Measurements from ENCODE around the gene ORMDL3. TPM values are rescaled to one million over a fixed set of nuclear protein-coding genes. Genes with fewer than 3 reads are reported as not detected.

ORMDL3 gene
- total RNA-seq, 1 experiment from 2014 or later = 53.2 TPM

- TF ChIP-seq GABPB1 (CRISPR knock-in tag; IDR thresholded peaks at IDR 0.05) = no peak
These were observed 11.7 kb upstream of the ORMDL3 start (continued) for GRCh38 chr17:39939106-39939505.

- POLR2A ChIA-PET = no interaction called here
- TF ChIP-seq KAT7 (CRISPR knock-in tag; IDR thresholded peaks at IDR 0.05; ENCODE audit: borderline replicate concordance) (no peak), CREB1 (CRISPR knock-in tag; IDR thresholded peaks at IDR 0.05) (no peak), CTCF (IDR thresholded peaks at IDR 0.05) (no peak), SOX15 (CRISPR knock-in tag; IDR thresholded peaks at IDR 0.05) (no peak), ZNF232 (CRISPR knock-in tag; IDR thresholded peaks at IDR 0.05) (no peak), ELF4 (CRISPR knock-in tag; IDR thresholded peaks at IDR 0.05; ENCODE audit: low read depth) (no peak), HMGA2 (CRISPR knock-in tag; IDR thresholded peaks at IDR 0.05) (no peak), NR2C2 (CRISPR knock-in tag; IDR thresholded peaks at IDR 0.05) (no peak), PRDM15 (CRISPR knock-in tag; IDR thresholded peaks at IDR 0.05) (no peak), ZSCAN18 (CRISPR knock-in tag; IDR thresholded peaks at IDR 0.05) (no peak), PRRX2 (CRISPR knock-in tag; IDR thresholded peaks at IDR 0.05) (no peak), GRHL2 (CRISPR knock-in tag; IDR thresholded peaks at IDR 0.05; ENCODE audit: insufficient replicate concordance, severe bottlenecking) (no peak), USF1 (CRISPR knock-in tag; IDR thresholded peaks at IDR 0.05) (no peak), IRF2 (CRISPR knock-in tag; IDR thresholded peaks at IDR 0.05; ENCODE audit: borderline replicate concordance, low read depth) (no peak), GTF2I (CRISPR knock-in tag; conservative IDR thresholded peaks at IDR 0.05) (no peak), TEAD1 (CRISPR knock-in tag; IDR thresholded peaks at IDR 0.05) (no peak), PREB (CRISPR knock-in tag; IDR thresholded peaks at IDR 0.05; ENCODE audit: borderline replicate concordance) (no peak), AFF4 (CRISPR knock-in tag; IDR thresholded peaks at IDR 0.05; ENCODE audit: borderline replicate concordance) (no peak), IRF1 (CRISPR knock-in tag; IDR thresholded peaks at IDR 0.05) (no peak)
- CTCF ChIA-PET = interaction anchor here (0.6 to 1.8 kb wide), 3 partner anchors 20 to 92 kb away, joined by 3 to 5 read pairs (median 3); no protein-coding TSS in a partner anchor
- no peak for ATAC-seq
- peaks cover 20% of the 10 kb centered on the region for H3K4me1 Mint-ChIP-seq
- no peaks in the 10 kb centered on the region; the same call in 1 of the 2 replicates for H3K27me3 Mint-ChIP-seq (ENCODE audit: low read depth)
- no peak overlapping the region for H3K4me3 Mint-ChIP-seq
- H3K27ac Mint-ChIP-seq = no peak overlapping the region
- no peaks in the 10 kb centered on the region for H3K36me3 Mint-ChIP-seq
- H3K9me3 Mint-ChIP-seq = no peaks in the 10 kb centered on the region
- DNase-seq (ENCODE audit: low spot score) = no peak
These were observed 10.9 kb upstream of the ORMDL3 start for GRCh38 chr17:39938140-39938869.

Measured in WTC11 (cell line).